ENCODE measurements around the gene MMP21. TPM values are rescaled to one million over a fixed set of nuclear protein-coding genes. Genes with fewer than 3 reads are reported as not detected.

The MMP21 gene
- total RNA-seq, 1 donor from 2014 or later, result 0.08 TPM

GRCh38 chr10:125739994-125740679, 35.5 kb downstream of the MMP21 start:
- no peak for TF ChIP-seq CTCF (IDR thresholded peaks at IDR 0.05; ENCODE audit: insufficient read depth, low read length, poor library complexity, severe bottlenecking)
- DNase-seq (ENCODE audit: low read depth), result no peak
- Histone ChIP-seq H3K27me3 (ENCODE audit: control insufficient read depth, insufficient read depth, low read length) (no peaks in the 10 kb centered on the region), H3K36me3 (ENCODE audit: control insufficient read depth, insufficient read depth, low read length) (peaks cover 2% of the 10 kb centered on the region), H3K4me3 (ENCODE audit: low read depth, low read length) (no peak overlapping the region)

- TF ChIP-seq CTCF (IDR thresholded peaks at IDR 0.05; ENCODE audit: insufficient read depth, low read length, poor library complexity, severe bottlenecking), result no peak
- no peaks in the 10 kb centered on the region for H3K36me3 ChIP-seq (ENCODE audit: control insufficient read depth, insufficient read depth, low read length)
- H3K4me3 ChIP-seq (ENCODE audit: low read depth, low read length), result no peak overlapping the region
Measured at GRCh38 chr10:125738206-125738605, 37.4 kb downstream of the MMP21 start.

GRCh38 chr10:125734823-125735222, 40.8 kb downstream of the MMP21 start:
- Histone ChIP-seq H3K4me3 (ENCODE audit: low read depth, low read length) (no peak overlapping the region), H3K36me3 (ENCODE audit: control insufficient read depth, insufficient read depth, low read length) (no peaks in the 10 kb centered on the region)

More at GRCh38 chr10:125738206-125738605, 37.4 kb downstream of the MMP21 start:
- no peaks in the 10 kb centered on the region for H3K27me3 ChIP-seq (ENCODE audit: control insufficient read depth, insufficient read depth, low read length)
- DNase-seq (ENCODE audit: low read depth), result no peak

GRCh38 chr10:125734148-125734547, 41.5 kb downstream of the MMP21 start:
- peaks cover 1% of the 10 kb centered on the region for H3K36me3 ChIP-seq (ENCODE audit: control insufficient read depth, insufficient read depth, low read length)
- no peak overlapping the region for H3K4me3 ChIP-seq (ENCODE audit: low read depth, low read length)
- H3K27me3 ChIP-seq (ENCODE audit: control insufficient read depth, insufficient read depth, low read length), result no peaks in the 10 kb centered on the region
- DNase-seq (ENCODE audit: low read depth), result no peak
- TF ChIP-seq CTCF (IDR thresholded peaks at IDR 0.05; ENCODE audit: insufficient read depth, low read length, poor library complexity, severe bottlenecking), result no peak

More at GRCh38 chr10:125734823-125735222, 40.8 kb downstream of the MMP21 start:
- H3K27me3 ChIP-seq (ENCODE audit: control insufficient read depth, insufficient read depth, low read length), result no peaks in the 10 kb centered on the region
- DNase-seq (ENCODE audit: low read depth), result no peak
- TF ChIP-seq CTCF (IDR thresholded peaks at IDR 0.05; ENCODE audit: insufficient read depth, low read length, poor library complexity, severe bottlenecking), result no peak

- Histone ChIP-seq H3K4me3 (ENCODE audit: low read depth, low read length) (no peak overlapping the region), H3K36me3 (ENCODE audit: control insufficient read depth, insufficient read depth, low read length) (peaks cover 1% of the 10 kb centered on the region), H3K27me3 (ENCODE audit: control insufficient read depth, insufficient read depth, low read length) (no peaks in the 10 kb centered on the region)
- no peak for TF ChIP-seq CTCF (IDR thresholded peaks at IDR 0.05; ENCODE audit: insufficient read depth, low read length, poor library complexity, severe bottlenecking)
- DNase-seq (ENCODE audit: low read depth), result no peak
Measured at GRCh38 chr10:125727436-125727835, 48.2 kb downstream of the MMP21 start.

- Histone ChIP-seq H3K4me3 (ENCODE audit: low read depth, low read length) (no peak overlapping the region), H3K27me3 (ENCODE audit: control insufficient read depth, insufficient read depth, low read length) (no peaks in the 10 kb centered on the region), H3K36me3 (ENCODE audit: control insufficient read depth, insufficient read depth, low read length) (peaks cover 1% of the 10 kb centered on the region)
- DNase-seq (ENCODE audit: low read depth), result no peak
- TF ChIP-seq CTCF (IDR thresholded peaks at IDR 0.05; ENCODE audit: insufficient read depth, low read length, poor library complexity, severe bottlenecking), result no peak
Measured at GRCh38 chr10:125726914-125727313, 48.7 kb downstream of the MMP21 start.

Data from kidney epithelial cell (primary cell).